ENCODE data around the gene IRAK2.

The IRAK2 gene

DNA sequence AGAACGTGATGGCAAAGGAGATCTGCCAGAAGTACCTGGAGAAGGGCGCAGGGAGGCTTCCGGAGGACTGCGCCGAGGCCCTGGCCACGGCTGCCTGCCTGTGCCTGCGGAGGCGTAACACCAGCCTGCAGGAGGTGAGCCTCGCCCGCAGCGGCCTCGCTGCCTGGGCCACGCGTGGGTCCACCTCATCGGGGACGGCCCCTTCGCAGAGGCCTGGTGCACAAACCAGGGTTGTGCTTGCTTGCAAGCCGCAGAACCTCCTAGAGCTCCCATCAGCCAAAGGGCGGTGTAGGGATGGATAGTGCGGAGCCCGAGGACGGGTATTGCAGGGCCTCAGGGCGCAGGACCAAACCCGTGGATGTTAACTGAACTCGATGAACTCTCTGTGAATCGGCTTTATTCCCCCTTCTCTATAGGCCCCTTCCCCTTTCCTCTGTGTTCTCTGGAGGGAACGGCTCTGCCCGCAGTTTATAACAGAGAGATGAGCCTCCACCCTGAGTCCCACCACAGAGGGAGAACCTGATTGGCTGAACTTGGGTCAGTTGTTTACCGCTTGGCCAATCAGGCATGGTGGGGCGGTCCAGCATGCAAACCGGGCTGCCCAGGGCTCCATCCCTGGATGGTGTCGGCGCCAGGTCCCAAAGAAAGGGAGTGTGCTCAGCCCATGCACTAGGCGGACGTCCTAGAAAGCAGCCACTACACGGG lies 70.0 kb downstream of the IRAK2 start:
- no CpG with 5 or more reads among the region's 36 CpGs for WGBS (ENCODE audit: extremely low coverage, insufficient coverage, insufficient read length)

DNA sequence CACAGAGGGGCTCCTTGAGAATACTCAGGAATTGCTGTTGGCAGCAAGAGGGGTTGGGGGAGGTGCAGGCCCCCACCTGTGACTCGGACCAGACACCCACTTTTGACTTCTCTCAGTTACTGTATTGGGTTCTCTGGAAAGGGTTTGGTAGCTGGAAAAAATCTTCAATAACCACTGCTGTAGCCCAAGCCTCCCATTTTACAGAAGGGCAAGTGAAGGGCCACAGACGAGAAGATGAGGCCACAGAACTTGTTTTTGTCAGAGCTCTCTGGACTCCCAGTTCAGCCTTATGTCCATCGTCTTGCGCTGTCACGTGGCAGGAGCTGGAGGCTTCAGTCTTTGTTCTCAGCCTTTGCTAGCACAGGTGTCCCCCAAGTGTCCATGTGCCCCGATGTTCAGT lies 70.8 kb downstream of the IRAK2 start:
- no peaks in the 10 kb centered on the region for H3K27me3 ChIP-seq (ENCODE audit: insufficient read depth, low read length)
- H3K79me2 ChIP-seq (ENCODE audit: control insufficient read depth, insufficient read depth, low read length, poor library complexity) = no peaks in the 10 kb centered on the region
- no peak overlapping the region for H3K9ac ChIP-seq (ENCODE audit: low read length)
- no peak overlapping the region for H3K4me2 ChIP-seq (ENCODE audit: low read length)
- peaks cover 0 to 2% of the 10 kb centered on the region in 2 experiments for H3K36me3 ChIP-seq (ENCODE audit: control insufficient read depth in 1 of 2, insufficient read depth in 2 of 2, low read length in 2 of 2)
- DNase-seq = no peak
- peaks cover 3% of the 10 kb centered on the region for H3K9me3 ChIP-seq (ENCODE audit: insufficient read depth, low read depth, low read length)
- no peak overlapping the region for H4K91ac ChIP-seq (ENCODE audit: low read depth, low read length)
- H3K14ac ChIP-seq (ENCODE audit: low read length) = no peak overlapping the region
- WGBS (ENCODE audit: extremely low coverage, insufficient coverage, insufficient read length) = no CpG with 5 or more reads among the region's 6 CpGs
- no peak overlapping the region for H4K12ac ChIP-seq (ENCODE audit: low read depth, low read length)
- no peak overlapping the region for H3K27ac ChIP-seq (ENCODE audit: low read depth, low read length)
- no peak overlapping the region for H3K18ac ChIP-seq (ENCODE audit: low read length)
- no peaks in the 10 kb centered on the region for H3K79me1 ChIP-seq (ENCODE audit: low read length)
- no peak overlapping the region for H2AFZ ChIP-seq (ENCODE audit: insufficient read depth, low read length, poor library complexity)
- H2BK5ac ChIP-seq (ENCODE audit: low read depth, low read length, poor library complexity) = no peak overlapping the region
- no peak overlapping the region for H2BK120ac ChIP-seq (ENCODE audit: insufficient read depth, low read length, poor library complexity)
- no peak overlapping the region for H3K4me3 ChIP-seq (ENCODE audit: low read depth, low read length)
- no peak overlapping the region for H3K23ac ChIP-seq (ENCODE audit: low read length)
- no peak overlapping the region for H2BK12ac ChIP-seq (ENCODE audit: low read length)
- H4K8ac ChIP-seq (ENCODE audit: low read depth, low read length) = no peak overlapping the region
- no peak overlapping the region for H2AK5ac ChIP-seq (ENCODE audit: low read length)
- no peaks in the 10 kb centered on the region for H3K4me1 ChIP-seq (ENCODE audit: control insufficient read depth in 1 of 2, insufficient read depth in 2 of 2, low read length in 2 of 2)
- no peak overlapping the region for H3K4ac ChIP-seq (ENCODE audit: low read depth, low read length)

More for the DNA sequence above, 70.0 kb downstream of the IRAK2 start:
- Histone ChIP-seq H3K9me3 (ENCODE audit: insufficient read depth, low read depth, low read length) (peaks cover 3% of the 10 kb centered on the region), H3K79me1 (ENCODE audit: low read length) (no peaks in the 10 kb centered on the region), H3K36me3 (ENCODE audit: control insufficient read depth in 1 of 2, insufficient read depth in 2 of 2, low read length in 2 of 2) (peaks cover 0 to 2% of the 10 kb centered on the region in 2 experiments), H3K4me2 (ENCODE audit: low read length) (no peak overlapping the region), H2AFZ (ENCODE audit: insufficient read depth, low read length, poor library complexity) (no peak overlapping the region), H3K18ac (ENCODE audit: low read length) (no peak overlapping the region), H4K91ac (ENCODE audit: low read depth, low read length) (no peak overlapping the region), H3K23ac (ENCODE audit: low read length) (no peak overlapping the region), H3K9ac (ENCODE audit: low read length) (no peak overlapping the region), H2BK120ac (ENCODE audit: insufficient read depth, low read length, poor library complexity) (no peak overlapping the region), H3K4me3 (ENCODE audit: low read depth, low read length) (no peak overlapping the region), H3K79me2 (ENCODE audit: control insufficient read depth, insufficient read depth, low read length, poor library complexity) (no peaks in the 10 kb centered on the region), H3K14ac (ENCODE audit: low read length) (no peak overlapping the region), H2AK5ac (ENCODE audit: low read length) (no peak overlapping the region), H2BK5ac (ENCODE audit: low read depth, low read length, poor library complexity) (no peak overlapping the region), H3K27me3 (ENCODE audit: insufficient read depth, low read length) (no peaks in the 10 kb centered on the region), H3K4ac (ENCODE audit: low read depth, low read length) (no peak overlapping the region), H3K27ac (ENCODE audit: low read depth, low read length) (no peak overlapping the region), H4K12ac (ENCODE audit: low read depth, low read length) (no peak overlapping the region), H4K8ac (ENCODE audit: low read depth, low read length) (no peak overlapping the region), H2BK12ac (ENCODE audit: low read length) (no peak overlapping the region), H3K4me1 (ENCODE audit: control insufficient read depth in 1 of 2, insufficient read depth in 2 of 2, low read length in 2 of 2) (no peaks in the 10 kb centered on the region)
- DNase-seq = no peak

DNA sequence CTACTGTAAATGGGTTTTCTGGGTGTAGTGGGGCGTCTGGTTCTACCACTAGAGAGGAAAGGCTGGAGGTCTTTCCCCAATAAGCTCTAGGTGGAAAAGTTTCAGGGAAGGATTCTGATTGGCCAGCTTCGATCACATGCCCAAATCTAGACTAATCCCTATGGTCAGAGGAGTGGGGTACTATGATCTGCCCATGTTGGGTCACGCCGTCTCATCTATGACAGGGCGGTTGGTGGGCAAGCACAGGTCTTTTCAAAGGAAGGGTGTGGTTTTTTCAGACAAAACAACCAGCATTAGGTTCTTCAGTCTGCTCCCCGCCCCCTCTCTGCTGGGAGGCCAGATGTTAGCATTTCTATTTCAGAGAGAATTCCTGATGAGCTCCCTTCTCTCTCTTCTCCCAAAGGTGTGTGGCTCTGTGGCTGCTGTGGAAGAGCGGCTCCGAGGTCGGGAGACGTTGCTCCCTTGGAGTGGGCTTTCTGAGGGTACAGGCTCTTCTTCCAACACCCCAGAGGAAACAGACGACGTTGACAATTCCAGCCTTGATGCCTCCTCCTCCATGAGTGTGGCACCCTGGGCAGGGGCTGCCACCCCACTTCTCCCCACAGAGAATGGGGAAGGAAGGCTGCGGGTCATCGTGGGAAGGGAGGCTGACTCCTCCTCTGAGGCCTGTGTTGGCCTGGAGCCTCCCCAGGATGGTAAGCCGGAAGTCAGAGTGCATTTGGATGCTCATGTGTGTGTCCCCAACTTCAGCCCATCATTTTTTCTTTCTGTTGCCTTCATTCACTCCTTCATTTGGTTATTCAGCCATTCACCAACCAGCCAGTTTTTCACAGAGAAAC lies 73.8 kb downstream of the IRAK2 start:
- Histone ChIP-seq H4K12ac (ENCODE audit: low read depth, low read length) (no peak overlapping the region), H3K4ac (ENCODE audit: low read depth, low read length) (no peak overlapping the region), H2BK120ac (ENCODE audit: insufficient read depth, low read length, poor library complexity) (no peak overlapping the region), H3K36me3 (ENCODE audit: control insufficient read depth in 1 of 2, insufficient read depth in 2 of 2, low read length in 2 of 2) (peaks cover 0 to 2% of the 10 kb centered on the region in 2 experiments), H2BK5ac (ENCODE audit: low read depth, low read length, poor library complexity) (no peak overlapping the region), H3K4me2 (ENCODE audit: low read length) (no peak overlapping the region), H3K14ac (ENCODE audit: low read length) (no peak overlapping the region), H3K79me2 (ENCODE audit: control insufficient read depth, insufficient read depth, low read length, poor library complexity) (no peaks in the 10 kb centered on the region), H4K91ac (ENCODE audit: low read depth, low read length) (no peak overlapping the region), H3K18ac (ENCODE audit: low read length) (no peak overlapping the region), H3K27me3 (ENCODE audit: insufficient read depth, low read length) (no peaks in the 10 kb centered on the region), H4K8ac (ENCODE audit: low read depth, low read length) (no peak overlapping the region), H3K4me3 (ENCODE audit: low read depth, low read length) (no peak overlapping the region), H3K4me1 (ENCODE audit: control insufficient read depth in 1 of 2, insufficient read depth in 2 of 2, low read length in 2 of 2) (no peaks in the 10 kb centered on the region), H3K27ac (ENCODE audit: low read depth, low read length) (no peak overlapping the region), H3K9ac (ENCODE audit: low read length) (no peak overlapping the region), H3K9me3 (ENCODE audit: insufficient read depth, low read depth, low read length) (peaks cover 3% of the 10 kb centered on the region), H2AFZ (ENCODE audit: insufficient read depth, low read length, poor library complexity) (no peak overlapping the region), H3K79me1 (ENCODE audit: low read length) (no peaks in the 10 kb centered on the region), H3K23ac (ENCODE audit: low read length) (no peak overlapping the region), H2BK12ac (ENCODE audit: low read length) (no peak overlapping the region), H2AK5ac (ENCODE audit: low read length) (no peak overlapping the region)
- DNase-seq = no peak
- no CpG with 5 or more reads among the region's 15 CpGs for WGBS (ENCODE audit: extremely low coverage, insufficient coverage, insufficient read length)

DNA sequence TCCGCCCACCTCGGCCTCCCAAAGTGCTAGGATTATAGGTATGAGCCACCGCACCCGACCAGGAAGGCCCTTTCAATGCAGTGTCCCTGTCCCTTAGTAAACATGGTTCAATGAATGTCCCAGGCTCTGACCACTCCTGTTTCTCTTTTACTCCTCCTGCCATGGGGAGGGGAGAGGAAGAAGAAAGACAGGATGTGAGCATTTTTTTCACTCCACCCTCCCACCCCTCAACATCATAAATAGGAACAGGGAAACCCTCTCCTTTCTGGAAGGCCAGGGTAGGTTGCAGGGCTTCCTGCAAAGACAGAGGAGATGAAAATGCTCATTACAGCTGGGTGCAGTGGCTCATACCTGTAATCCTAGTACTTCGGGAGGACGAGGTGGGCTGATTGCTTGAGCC lies 76.1 kb downstream of the IRAK2 start:
- no peak for DNase-seq
- H2BK5ac ChIP-seq (ENCODE audit: low read depth, low read length, poor library complexity) = no peak overlapping the region
- no peak overlapping the region for H4K8ac ChIP-seq (ENCODE audit: low read depth, low read length)
- no peak overlapping the region for H3K14ac ChIP-seq (ENCODE audit: low read length)
- H2BK120ac ChIP-seq (ENCODE audit: insufficient read depth, low read length, poor library complexity) = no peak overlapping the region
- no peak overlapping the region for H3K9ac ChIP-seq (ENCODE audit: low read length)
- H3K18ac ChIP-seq (ENCODE audit: low read length) = no peak overlapping the region
- H3K4me3 ChIP-seq (ENCODE audit: low read depth, low read length) = no peak overlapping the region
- H3K23ac ChIP-seq (ENCODE audit: low read length) = no peak overlapping the region
- H3K4ac ChIP-seq (ENCODE audit: low read depth, low read length) = no peak overlapping the region
- no peak overlapping the region for H2AFZ ChIP-seq (ENCODE audit: insufficient read depth, low read length, poor library complexity)
- H3K27me3 ChIP-seq (ENCODE audit: insufficient read depth, low read length) = no peaks in the 10 kb centered on the region
- H3K4me2 ChIP-seq (ENCODE audit: low read length) = no peak overlapping the region
- H3K36me3 ChIP-seq (ENCODE audit: control insufficient read depth in 1 of 2, insufficient read depth in 2 of 2, low read length in 2 of 2) = peaks cover 0 to 2% of the 10 kb centered on the region in 2 experiments
- no peak overlapping the region for H4K91ac ChIP-seq (ENCODE audit: low read depth, low read length)
- H3K27ac ChIP-seq (ENCODE audit: low read depth, low read length) = no peak overlapping the region
- H2BK12ac ChIP-seq (ENCODE audit: low read length) = no peak overlapping the region
- no peak overlapping the region for H2AK5ac ChIP-seq (ENCODE audit: low read length)
- H4K12ac ChIP-seq (ENCODE audit: low read depth, low read length) = no peak overlapping the region
- no CpG with 5 or more reads among the region's 6 CpGs for WGBS (ENCODE audit: extremely low coverage, insufficient coverage, insufficient read length)
- peaks cover 5% of the 10 kb centered on the region for H3K9me3 ChIP-seq (ENCODE audit: insufficient read depth, low read depth, low read length)
- H3K4me1 ChIP-seq (ENCODE audit: control insufficient read depth in 1 of 2, insufficient read depth in 2 of 2, low read length in 2 of 2) = no peaks in the 10 kb centered on the region
- no peaks in the 10 kb centered on the region for H3K79me2 ChIP-seq (ENCODE audit: control insufficient read depth, insufficient read depth, low read length, poor library complexity)
- no peaks in the 10 kb centered on the region for H3K79me1 ChIP-seq (ENCODE audit: low read length)
